Measurements from ENCODE around the gene OR5H15.

The OR5H15 gene

GRCh38 chr3:98213276-98213675 lies 46.8 kb downstream of the OR5H15 start:
- no peak for DNase-seq (ENCODE audit: extremely low read depth, insufficient read length)
- H3K27me3 ChIP-seq (replicated peaks; ENCODE audit: control insufficient read depth, insufficient read depth, low read length), result no peaks in the 10 kb centered on the region
- no peak for TF ChIP-seq CTCF (IDR thresholded peaks at IDR 0.05; ENCODE audit: insufficient read depth, low read length, poor library complexity, severe bottlenecking)
- no peak overlapping the region for H3K4me3 ChIP-seq (replicated peaks; ENCODE audit: low read depth, low read length)
- H3K36me3 ChIP-seq (ENCODE audit: control insufficient read depth, insufficient read depth, low read length), result no peaks in the 10 kb centered on the region

DNA sequence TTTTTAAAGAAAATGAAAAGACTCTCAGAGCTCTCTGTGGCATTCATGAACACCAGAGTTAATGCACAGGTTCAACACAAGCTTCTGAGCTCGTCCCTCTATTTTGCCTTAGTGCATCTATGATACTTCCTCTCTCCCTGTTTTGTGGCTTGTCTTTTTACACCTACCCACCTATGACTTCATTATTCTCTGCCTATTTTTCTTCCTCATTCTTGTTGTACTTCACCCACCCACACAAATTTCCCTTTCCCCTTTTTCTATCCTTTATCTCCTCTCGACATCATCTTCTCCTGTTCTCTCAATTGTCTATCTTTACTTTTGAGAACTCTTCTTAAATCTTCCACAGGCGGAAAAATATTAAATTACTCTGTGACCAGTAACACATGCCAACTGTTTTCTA lies 48.6 kb downstream of the OR5H15 start:
- H3K27me3 ChIP-seq (replicated peaks; ENCODE audit: control insufficient read depth, insufficient read depth, low read length), result no peaks in the 10 kb centered on the region
- H3K36me3 ChIP-seq (ENCODE audit: control insufficient read depth, insufficient read depth, low read length), result no peaks in the 10 kb centered on the region
- TF ChIP-seq CTCF (IDR thresholded peaks at IDR 0.05; ENCODE audit: insufficient read depth, low read length, poor library complexity, severe bottlenecking), result no peak
- no peak overlapping the region for H3K4me3 ChIP-seq (replicated peaks; ENCODE audit: low read depth, low read length)
- no peak for DNase-seq (ENCODE audit: extremely low read depth, insufficient read length)

Data from GM06990 (cell line).